IMR-90 (cell line): ENCODE measurements around the gene HMG20B. TPM values are rescaled to one million over a fixed set of nuclear protein-coding genes. Genes with fewer than 3 reads are reported as not detected.

Source experiments
- ATAC-seq: fragments of 200-7000 bp; cut with Tn5 transposase; 2 replicates; pipeline ENCODE4 v1.9.1; 2020; ENCODE audit warnings: low read depth, mild to moderate bottlenecking, moderate library complexity
- BruUV-seq: library from RNA; stranded (reverse); fragments of 400-500 nt; replicated peaks from 2 replicates; lab custom pipeline; 2021; lab: Mats Ljungman, UMichigan
- CTCF ChIA-PET: fragments of 300-600 bp; formaldehyde crosslinking; extraction: SDS; loops from one replicate; lab custom pipeline; 2021; ENCODE audit warnings: antibody characterized with exemption; lab: Yijun Ruan, JAX
- POLR2A ChIA-PET: fragments of 300-600 bp; sonication (Branson Sonifier 250); formaldehyde crosslinking; loops from one replicate; lab custom pipeline; 2022; ENCODE audit warnings: antibody characterized with exemption; ENCODE audit not compliant: unreplicated experiment; lab: Charles Lee
- DNase-seq: peaks from one replicate; pipeline ENCODE4 v3.0.0; 2013
- H2AFZ ChIP-seq: replicated peaks from 2 replicates; pipeline ENCODE3; 2013; ENCODE audit warnings: low read length, mild to moderate bottlenecking; ENCODE audit not compliant: poor library complexity
- H2AK5ac ChIP-seq: 2 replicates; pipeline ENCODE4 v1.6.1; 2013; ENCODE audit warnings: low read depth, low read length, inconsistent platforms
- H2AK9ac ChIP-seq: replicated peaks from 2 replicates; pipeline ENCODE3; 2013; ENCODE audit warnings: mild to moderate bottlenecking, low read depth, low read length, moderate library complexity; ENCODE audit not compliant: poor library complexity
- H2BK120ac ChIP-seq: 2 replicates; pipeline ENCODE4 v1.6.1; 2013; ENCODE audit warnings: low read depth, low read length, inconsistent platforms
- H2BK15ac ChIP-seq: 3 replicates; pipeline ENCODE4 v1.6.1; 2013; ENCODE audit warnings: low read depth, low read length, inconsistent platforms
- H2BK20ac ChIP-seq: 2 replicates; pipeline ENCODE4 v1.6.1; 2013; ENCODE audit warnings: low read depth, mild to moderate bottlenecking, inconsistent platforms, low read length, moderate library complexity
- H2BK5ac ChIP-seq: 2 replicates; pipeline ENCODE4 v1.6.1; 2013; ENCODE audit warnings: mild to moderate bottlenecking, low read depth, low read length, inconsistent platforms; ENCODE audit not compliant: poor library complexity, severe bottlenecking
- H3K14ac ChIP-seq: replicated peaks from 2 replicates; pipeline ENCODE4 v1.6.1; 2013; ENCODE audit warnings: low read depth, low read length, inconsistent platforms
- H3K18ac ChIP-seq: 2 replicates; pipeline ENCODE4 v1.6.1; 2013; ENCODE audit warnings: low read depth, low read length, control low read depth
- H3K23ac ChIP-seq: 2 replicates; pipeline ENCODE4 v1.6.1; 2013; ENCODE audit warnings: low read depth, low read length, inconsistent platforms
- H3K27ac ChIP-seq: 2 replicates; pipeline ENCODE4 v1.5.1; 2013; ENCODE audit warnings: mild to moderate bottlenecking, control low read depth, low read length; ENCODE audit not compliant: insufficient read depth
- H3K27me3 ChIP-seq: 2 replicates; pipeline ENCODE4 v1.6.1; 2013; ENCODE audit warnings: low read length; ENCODE audit not compliant: control insufficient read depth, insufficient read depth
- H3K36me3 ChIP-seq: 2 replicates; pipeline ENCODE4 v1.6.1; 2013; ENCODE audit warnings: low read length, mixed read lengths; ENCODE audit not compliant: control insufficient read depth, insufficient read depth
- H3K4ac ChIP-seq: 2 replicates; pipeline ENCODE4 v1.6.1; 2013; ENCODE audit warnings: low read depth, low read length, inconsistent platforms
- H3K4me1 ChIP-seq: 2 replicates; pipeline ENCODE4 v1.6.1; 2013; ENCODE audit warnings: low read length, mixed read lengths; ENCODE audit not compliant: control insufficient read depth, insufficient read depth
- H3K4me2 ChIP-seq: 2 replicates; pipeline ENCODE4 v1.6.1; 2013; ENCODE audit warnings: low read depth, mild to moderate bottlenecking, control low read depth, low read length, moderate library complexity
- H3K4me3 ChIP-seq: 2 replicates; pipeline ENCODE4 v1.5.1; 2013; ENCODE audit warnings: low read depth, mild to moderate bottlenecking, control low read depth, low read length, moderate library complexity; ENCODE audit not compliant: insufficient read depth
- H3K56ac ChIP-seq: 2 replicates; pipeline ENCODE4 v1.6.1; 2013; ENCODE audit warnings: low read length, inconsistent platforms; ENCODE audit not compliant: insufficient read depth; ENCODE audit errors: extremely low read depth
- H3K79me1 ChIP-seq, 2 experiments: 2 replicates each; pipeline ENCODE4 v1.6.1; 2013; ENCODE audit warnings: low read length in 2 of 2, inconsistent platforms in 1 of 2, low read depth in 1 of 2
- H3K9ac ChIP-seq: 2 replicates; pipeline ENCODE4 v1.6.1; 2013; ENCODE audit warnings: low read depth, low read length, control low read depth
- H3K9me1 ChIP-seq: 2 replicates; pipeline ENCODE4 v1.6.1; 2013; ENCODE audit warnings: low read length, inconsistent platforms; ENCODE audit not compliant: insufficient read depth
- H3K9me3 ChIP-seq: 2 replicates; pipeline ENCODE4 v1.6.1; 2013; ENCODE audit warnings: low read length; ENCODE audit not compliant: control insufficient read depth, insufficient read depth
- H4K20me1 ChIP-seq: 2 replicates; pipeline ENCODE4 v1.6.1; 2013; ENCODE audit warnings: low read length, inconsistent platforms; ENCODE audit not compliant: insufficient read depth
- H4K5ac ChIP-seq: 2 replicates; pipeline ENCODE4 v1.6.1; 2013; ENCODE audit warnings: mild to moderate bottlenecking, low read depth, low read length, control low read depth
- H4K8ac ChIP-seq, 2 experiments: 2 replicates each; pipeline ENCODE4 v1.6.1; 2013; ENCODE audit warnings: low read depth in 2 of 2, low read length in 2 of 2, control low read depth in 1 of 2, inconsistent platforms in 1 of 2
- H4K91ac ChIP-seq: 2 replicates; pipeline ENCODE4 v1.6.1; 2013; ENCODE audit warnings: low read depth, low read length, inconsistent platforms; ENCODE audit not compliant: insufficient read depth
- CHD1 ChIP-seq: IDR thresholded peaks from 2 replicates; pipeline ENCODE4 v1.6.1; 2012; ENCODE audit warnings: low read depth, low read length, improper control_type of control experiment
- CTCF ChIP-seq: conservative IDR thresholded peaks from 2 replicates; pipeline ENCODE4 v1.5.1; 2012; ENCODE audit warnings: mild to moderate bottlenecking, low read depth, low read length, improper control_type of control experiment
- RAD21 ChIP-seq: IDR thresholded peaks from 2 replicates; pipeline ENCODE4 v1.6.1; 2012; ENCODE audit warnings: low read length, improper control_type of control experiment
- SMC3 ChIP-seq: fragments of 150-350 bp; IDR thresholded peaks from 2 replicates; pipeline ENCODE4 v1.6.1; 2016; ENCODE audit warnings: low read depth, mild to moderate bottlenecking, antibody characterized with exemption, low read length, moderate library complexity
- WGBS, 2 experiments: methylation state at CpG; one replicate each; pipeline versions ENCODE4 v1.1.5 to v1.1.7; 2013; ENCODE audit warnings: missing lambda C conversion rate in 2 of 2; ENCODE audit not compliant: insufficient read length in 1 of 2; ENCODE audit errors: extremely low coverage in 2 of 2; 5-methylcytosine and 5-hydroxymethylcytosine counted together
- dilution Hi-C: fragments of 300-500 bp; cut with HindIII; formaldehyde crosslinking; loops from one replicate; pipeline ENCODE4 v1.14.3; 2018; ENCODE audit warnings: low sequenced_read_pairs; ENCODE audit not compliant: unreplicated experiment
- in situ Hi-C: fragments of 300-500 bp; cut with MboI; formaldehyde crosslinking; loops from 3 replicates; pipeline ENCODE4 v1.14.3; 2019; ENCODE audit warnings: low sequenced_read_pairs, inconsistent platforms, mixed read lengths
- intact Hi-C: fragments of 100-400 bp; cut with micrococcal nuclease; formaldehyde crosslinking; loops from 2 replicates; pipeline ENCODE4 v1.10.0; 2022
- polyA plus RNA-seq, 3 experiments: library from polyadenylated mRNA; depleted of rRNA; stranded (reverse); fragments of >200 nt; gene quantifications; 2 replicates each; pipeline ENCODE4 v1.2.3, GENCODE V29; 2012; ENCODE audit warnings: low replicate concordance in 1 of 3
- total RNA-seq: library from RNA; depleted of rRNA; stranded (reverse); fragments of >200 nt; gene quantifications from 2 replicates; pipeline ENCODE4 v1.2.3, GENCODE V29; 2012

Gene HMG20B
- total and polyA plus RNA-seq, 2 of the 4 experiments (the other 2 are of a cell fraction) = 57.5 to 63.8 TPM

GRCh38 chr19:3547301-3547731, 25.4 kb upstream of the HMG20B start:
- no TSS peak for BruUV-seq
- H3K14ac ChIP-seq = no peak overlapping the region
- no peak overlapping the region for H2BK120ac ChIP-seq
- H3K27me3 ChIP-seq = no peaks in the 10 kb centered on the region
- H3K23ac ChIP-seq = no peak overlapping the region
- no peaks in the 10 kb centered on the region for H3K4me1 ChIP-seq
- H3K79me1 ChIP-seq = peaks cover 4 to 24% of the 10 kb centered on the region in 2 experiments; a peak in 3 of 4 replicates
- ChIA-PET CTCF (no interaction called here), POLR2A (no interaction called here)
- no peak overlapping the region for H2BK5ac ChIP-seq
- DNase-seq = no peak
- H3K9ac ChIP-seq = no peak overlapping the region
- no peak overlapping the region for H3K4me3 ChIP-seq
- WGBS, 2 experiments = 100% methylated on average over 3 of the region's 15 CpGs; no CpG with 5 or more reads in 1 of the 2 experiments
- no peak overlapping the region for H4K5ac ChIP-seq
- no peak overlapping the region for H2BK20ac ChIP-seq
- H3K18ac ChIP-seq = no peak overlapping the region
- intact Hi-C loops (no loop called here), in situ Hi-C loops (no loop called here), dilution Hi-C loops (no loop called here)
- no peaks in the 10 kb centered on the region for H3K9me1 ChIP-seq
- TF ChIP-seq SMC3 = peak; percentile 42
- peak; percentile 51 for TF ChIP-seq RAD21
- TF ChIP-seq CHD1 = no peak
- TF ChIP-seq CTCF = peak; percentile 56
- H3K56ac ChIP-seq = no peak overlapping the region
- H3K9me3 ChIP-seq = no peaks in the 10 kb centered on the region
- H3K4me2 ChIP-seq = no peak overlapping the region
- peaks cover 36% of the 10 kb centered on the region for H4K20me1 ChIP-seq
- H4K91ac ChIP-seq = no peak overlapping the region
- no peak overlapping the region for H4K8ac ChIP-seq
- no peak overlapping the region for H3K4ac ChIP-seq
- H3K27ac ChIP-seq = no peak overlapping the region
- peaks cover 32% of the 10 kb centered on the region for H3K36me3 ChIP-seq
- H2AFZ ChIP-seq = peak overlapping the region; percentile 43
- H2AK9ac ChIP-seq = no peak overlapping the region
- no peak overlapping the region for H2AK5ac ChIP-seq
- peak; percentile 48; the same call in 1 of the 2 replicates for ATAC-seq
- H2BK15ac ChIP-seq = no peak overlapping the region
